ENCODE measurements around the gene CRMP1. TPM values are rescaled to one million over a fixed set of nuclear protein-coding genes. Genes with fewer than 3 reads are reported as not detected.

The CRMP1 gene
- total RNA-seq, 4 donors from 2014 or later, result 0.21 to 0.59 (median 0.30) TPM; not detected in 1

DNA sequence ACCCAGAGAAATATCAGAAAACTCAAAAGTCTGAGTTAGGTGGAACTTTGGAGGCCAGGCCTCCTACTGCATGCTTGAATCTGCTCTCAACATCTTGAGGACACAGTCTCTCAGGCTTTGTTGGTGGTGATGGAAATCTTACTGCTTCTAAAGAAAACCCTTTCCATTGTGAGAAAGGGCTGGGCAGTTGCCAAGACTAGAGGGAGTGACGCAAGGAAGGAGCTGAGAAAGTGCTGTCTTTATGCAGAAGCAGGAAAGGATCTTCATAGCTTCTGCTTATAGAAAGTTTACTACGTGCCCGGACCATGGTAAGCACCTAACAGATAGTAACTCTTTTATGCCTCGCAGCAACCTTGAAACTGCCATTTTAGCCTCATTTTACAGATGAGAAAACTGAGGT lies 2.4 kb upstream of the CRMP1 start:
- Histone ChIP-seq H3K9me3 (peaks cover 0 to 11% (median 0%) of the 10 kb centered on the region in 4 donors), H3K36me3 (no peaks in the 10 kb centered on the region), H3K27me3 (peaks cover 0 to 58% of the 10 kb centered on the region in 2 donors), H3K4me1 (peaks cover 0 to 19% (median 2%) of the 10 kb centered on the region in 4 donors), H3K4me3 (no peak overlapping the region), H3K27ac (no peak overlapping the region)
- TF ChIP-seq, protein P1, sequence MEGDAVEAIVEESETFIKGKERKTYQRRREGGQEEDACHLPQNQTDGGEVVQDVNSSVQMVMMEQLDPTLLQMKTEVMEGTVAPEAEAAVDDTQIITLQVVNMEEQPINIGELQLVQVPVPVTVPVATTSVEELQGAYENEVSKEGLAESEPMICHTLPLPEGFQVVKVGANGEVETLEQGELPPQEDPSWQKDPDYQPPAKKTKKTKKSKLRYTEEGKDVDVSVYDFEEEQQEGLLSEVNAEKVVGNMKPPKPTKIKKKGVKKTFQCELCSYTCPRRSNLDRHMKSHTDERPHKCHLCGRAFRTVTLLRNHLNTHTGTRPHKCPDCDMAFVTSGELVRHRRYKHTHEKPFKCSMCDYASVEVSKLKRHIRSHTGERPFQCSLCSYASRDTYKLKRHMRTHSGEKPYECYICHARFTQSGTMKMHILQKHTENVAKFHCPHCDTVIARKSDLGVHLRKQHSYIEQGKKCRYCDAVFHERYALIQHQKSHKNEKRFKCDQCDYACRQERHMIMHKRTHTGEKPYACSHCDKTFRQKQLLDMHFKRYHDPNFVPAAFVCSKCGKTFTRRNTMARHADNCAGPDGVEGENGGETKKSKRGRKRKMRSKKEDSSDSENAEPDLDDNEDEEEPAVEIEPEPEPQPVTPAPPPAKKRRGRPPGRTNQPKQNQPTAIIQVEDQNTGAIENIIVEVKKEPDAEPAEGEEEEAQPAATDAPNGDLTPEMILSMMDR (IDR thresholded peaks at IDR 0.05), result no peak
- DNase-seq (ENCODE audit: low spot score in 2 of 2), result no peak
- WGBS, 2 donors, result 42 to 52% methylated on average over 4 of the region's 4 CpGs

DNA sequence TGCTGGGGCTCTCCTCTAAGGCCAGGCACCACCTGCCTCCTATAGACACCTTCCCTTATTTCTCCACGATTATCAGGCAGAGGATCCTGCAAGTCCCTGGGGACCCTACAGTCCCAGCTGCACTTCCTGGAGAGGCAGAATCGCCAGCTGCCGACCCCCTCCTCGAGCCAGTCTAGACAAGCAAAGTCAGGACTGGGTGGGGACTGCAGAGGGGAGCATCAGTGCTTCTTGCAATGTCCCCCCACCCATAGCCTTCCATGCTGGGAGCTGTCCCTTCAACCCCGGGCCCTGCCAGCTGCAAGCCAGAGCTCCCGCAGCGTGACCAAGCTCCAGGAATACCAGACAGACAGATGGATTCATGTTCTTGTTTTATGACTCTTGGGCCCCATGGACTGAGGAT lies 1.4 kb upstream of the CRMP1 start:
- H3K36me3 ChIP-seq, result no peaks in the 10 kb centered on the region
- 22 to 32% methylated on average over 7 of the region's 7 CpGs for WGBS, 2 donors
- peaks cover 0 to 68% of the 10 kb centered on the region in 2 donors for H3K27me3 ChIP-seq
- DNase-seq (ENCODE audit: low spot score in 2 of 2), result no peak
- H3K9me3 ChIP-seq, result peaks cover 0 to 11% (median 0%) of the 10 kb centered on the region in 4 donors
- no peak overlapping the region for H3K27ac ChIP-seq
- TF ChIP-seq, protein P1 (IDR thresholded peaks at IDR 0.05), result no peak
- TF ChIP-seq EP300 (IDR thresholded peaks at IDR 0.05), result no peak
- TF ChIP-seq POLR2A (IDR thresholded peaks at IDR 0.05), result no peak
- peaks cover 0 to 29% (median 4%) of the 10 kb centered on the region in 4 donors for H3K4me1 ChIP-seq
- H3K4me3 ChIP-seq, result no peak overlapping the region

DNA sequence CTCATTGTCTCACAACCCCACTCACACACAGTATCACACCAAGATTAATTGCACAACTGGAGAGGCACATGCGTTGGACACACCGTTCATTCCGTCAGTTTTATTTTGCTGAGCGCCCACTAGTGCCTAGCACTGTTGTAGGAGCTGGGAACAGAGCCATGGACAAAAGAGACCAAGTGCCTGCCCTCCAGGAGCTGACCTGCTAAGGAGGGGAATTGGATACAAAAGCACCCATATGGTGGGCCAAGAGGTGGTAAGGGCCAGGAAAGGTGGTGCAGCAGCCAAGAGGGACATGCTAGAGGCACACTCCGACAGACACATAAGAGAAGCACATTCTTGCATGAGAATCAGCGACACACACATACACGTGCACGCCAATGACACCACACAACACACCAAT lies 705 bp upstream of the CRMP1 start:
- H3K27ac ChIP-seq, result no peak overlapping the region
- H3K4me1 ChIP-seq, result peaks cover 0 to 35% (median 4%) of the 10 kb centered on the region in 4 donors
- H3K4me3 ChIP-seq, result no peak overlapping the region
- 73 to 81% methylated on average over 8 of the region's 8 CpGs for WGBS, 2 donors
- peaks cover 0 to 75% of the 10 kb centered on the region in 2 donors for H3K27me3 ChIP-seq
- H3K36me3 ChIP-seq, result no peaks in the 10 kb centered on the region
- H3K9me3 ChIP-seq, result peaks cover 0 to 11% (median 0%) of the 10 kb centered on the region in 4 donors
- TF ChIP-seq, protein P1 (IDR thresholded peaks at IDR 0.05), result no peak
- no peak for TF ChIP-seq POLR2A (IDR thresholded peaks at IDR 0.05)
- no peak for TF ChIP-seq EP300 (IDR thresholded peaks at IDR 0.05)
- no peak for DNase-seq (ENCODE audit: low spot score in 2 of 2)

DNA sequence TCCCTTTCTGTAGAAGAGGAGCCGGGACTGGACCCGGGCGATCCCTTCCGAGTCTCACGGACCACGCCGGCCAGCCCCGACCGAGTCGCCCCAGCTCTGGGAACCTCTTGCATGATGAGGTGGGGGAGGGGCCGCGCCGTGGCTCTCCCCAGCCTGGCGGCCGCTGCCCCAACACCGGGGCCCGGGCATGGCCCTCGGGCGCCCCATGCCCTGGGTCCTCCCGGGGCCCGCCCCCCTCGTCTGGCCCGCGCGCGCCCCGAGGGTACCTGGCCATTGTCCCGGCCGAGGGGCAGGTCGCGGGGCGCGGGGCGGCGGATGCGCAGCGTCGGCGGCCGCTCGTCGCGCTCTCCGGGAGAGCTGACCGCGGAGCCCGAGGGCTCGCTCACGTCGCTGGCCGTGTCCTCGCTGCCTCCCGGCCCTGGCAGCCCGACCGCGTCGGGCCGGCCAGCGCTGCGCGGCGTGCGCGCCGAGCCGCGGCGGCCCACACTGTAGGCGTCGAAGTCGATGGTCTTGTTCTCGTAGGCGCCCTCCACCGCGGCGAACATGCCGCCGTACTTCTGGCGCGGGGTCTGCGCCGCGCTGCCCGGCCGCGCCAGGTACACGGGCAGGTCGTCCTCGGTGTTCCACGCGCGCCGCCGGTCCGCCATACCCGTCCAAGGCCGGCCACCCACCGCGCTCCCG lies 423 bp downstream of the CRMP1 start:
- no peak overlapping the region for H3K4me3 ChIP-seq
- peaks cover 0 to 86% of the 10 kb centered on the region in 2 donors for H3K27me3 ChIP-seq
- peaks cover 0 to 9% (median 0%) of the 10 kb centered on the region in 4 donors for H3K9me3 ChIP-seq
- no peak overlapping the region for H3K27ac ChIP-seq
- TF ChIP-seq EP300 (IDR thresholded peaks at IDR 0.05) (no peak), POLR2A (IDR thresholded peaks at IDR 0.05) (no peak)
- TF ChIP-seq, protein P1 (IDR thresholded peaks at IDR 0.05), result no peak
- WGBS, 2 donors, result 0 to 1% methylated on average over 3 to 60 of the region's 100 CpGs
- no peaks in the 10 kb centered on the region for H3K36me3 ChIP-seq
- DNase-seq (ENCODE audit: low spot score in 2 of 2), result no peak
- H3K4me1 ChIP-seq, result peaks cover 0 to 46% (median 11%) of the 10 kb centered on the region in 4 donors

DNA sequence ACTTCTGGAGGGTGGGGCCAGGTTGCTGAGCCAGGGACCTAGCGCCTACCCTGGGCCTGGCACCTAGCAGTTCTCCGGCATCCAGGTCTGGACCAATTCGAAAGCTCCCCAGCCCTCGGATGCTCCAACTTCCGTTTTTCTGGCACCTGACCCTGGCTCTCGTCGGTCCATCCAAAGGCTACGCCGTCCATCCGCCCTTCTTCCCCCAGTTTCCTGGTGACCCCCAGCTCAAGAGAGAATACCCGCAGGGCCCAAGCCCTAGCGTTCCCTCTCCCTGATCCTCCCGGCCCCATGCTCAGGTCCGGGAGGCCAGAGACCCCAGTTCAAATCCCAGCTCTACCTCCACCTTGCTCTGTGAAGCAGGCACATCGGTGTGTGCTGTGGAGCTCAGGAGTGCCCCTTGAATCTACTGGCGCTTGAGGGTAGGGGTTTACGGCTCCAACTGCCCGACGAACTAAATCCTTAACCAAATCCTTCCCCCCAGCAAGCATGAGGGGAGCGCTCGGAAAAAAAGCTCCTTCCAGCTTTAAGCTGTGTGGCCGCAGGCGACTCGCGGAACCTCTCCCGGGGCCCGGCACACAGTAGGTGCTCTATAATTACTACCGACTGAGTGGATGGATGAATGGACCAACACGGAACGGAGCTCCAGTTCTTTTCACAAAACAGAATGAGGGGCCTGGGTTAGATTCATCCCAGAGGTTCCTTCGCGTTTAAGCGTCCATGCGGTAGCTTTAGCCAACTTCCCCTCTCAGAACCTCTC lies 1.1 kb downstream of the CRMP1 start:
- H3K27me3 ChIP-seq, result peaks cover 0 to 88% of the 10 kb centered on the region in 2 donors

More for the DNA sequence above, 1.1 kb downstream of the CRMP1 start:
- Histone ChIP-seq H3K36me3 (no peaks in the 10 kb centered on the region), H3K27ac (no peak overlapping the region), H3K4me3 (no peak overlapping the region), H3K9me3 (peaks cover 0 to 2% (median 0%) of the 10 kb centered on the region in 4 donors), H3K4me1 (peaks cover 0 to 51% (median 12%) of the 10 kb centered on the region in 4 donors)
- DNase-seq (ENCODE audit: low spot score in 2 of 2), result no peak
- TF ChIP-seq EP300 (IDR thresholded peaks at IDR 0.05) (no peak), POLR2A (IDR thresholded peaks at IDR 0.05) (no peak)
- TF ChIP-seq, protein P1 (IDR thresholded peaks at IDR 0.05), result no peak
- whole genome bisulfite sequencing, 2 donors, result 12 to 17% methylated on average over 26 to 34 of the region's 34 CpGs
